NCI-H128 (cell line): ENCODE results near the gene KNSTRN.

ENCODE experiments used
- DNase-seq: peaks from one replicate; lab custom pipeline; 2025; ENCODE audit not compliant: unreplicated experiment; lab: John Stamatoyannopoulos, UW

The KNSTRN gene

GRCh38 chr15:40365624-40366456 lies 16.7 kb upstream of the KNSTRN start:
- no peak for DNase-seq

- DNase-seq = no peak
These were observed 15.8 kb upstream of the KNSTRN start for GRCh38 chr15:40366457-40367370.

- DNase-seq = no peak
These were observed 15.2 kb upstream of the KNSTRN start for GRCh38 chr15:40367371-40367685.

- no peak for DNase-seq
These were observed 14.6 kb upstream of the KNSTRN start for GRCh38 chr15:40367686-40368611.

GRCh38 chr15:40368719-40369473 lies 13.6 kb upstream of the KNSTRN start:
- no peak for DNase-seq

- no peak for DNase-seq
These were observed 13.0 kb upstream of the KNSTRN start for GRCh38 chr15:40369474-40369869.

- DNase-seq = no peak
These were observed 12.6 kb upstream of the KNSTRN start for GRCh38 chr15:40369971-40370370.

GRCh38 chr15:40372981-40373380 lies 9.5 kb upstream of the KNSTRN start:
- no peak for DNase-seq

GRCh38 chr15:40377606-40378005 lies 4.9 kb upstream of the KNSTRN start:
- no peak for DNase-seq

GRCh38 chr15:40379374-40379773 lies 3.1 kb upstream of the KNSTRN start:
- DNase-seq = no peak

GRCh38 chr15:40379853-40380252 lies 2.7 kb upstream of the KNSTRN start:
- DNase-seq = no peak

GRCh38 chr15:40380636-40381035 lies 1.9 kb upstream of the KNSTRN start:
- no peak for DNase-seq

GRCh38 chr15:40381818-40382529 lies 547 bp upstream of the KNSTRN start:
- DNase-seq = no peak

GRCh38 chr15:40386480-40386879 lies 4.0 kb downstream of the KNSTRN start:
- no peak for DNase-seq

- DNase-seq = no peak
These were observed 6.7 kb downstream of the KNSTRN start for GRCh38 chr15:40388941-40389823.

GRCh38 chr15:40389824-40390595 lies 7.5 kb downstream of the KNSTRN start:
- no peak for DNase-seq

GRCh38 chr15:40392986-40393948 lies 10.7 kb downstream of the KNSTRN start:
- no peak for DNase-seq
